ENCODE data around the gene SERPINC1.

The SERPINC1 gene

DNA sequence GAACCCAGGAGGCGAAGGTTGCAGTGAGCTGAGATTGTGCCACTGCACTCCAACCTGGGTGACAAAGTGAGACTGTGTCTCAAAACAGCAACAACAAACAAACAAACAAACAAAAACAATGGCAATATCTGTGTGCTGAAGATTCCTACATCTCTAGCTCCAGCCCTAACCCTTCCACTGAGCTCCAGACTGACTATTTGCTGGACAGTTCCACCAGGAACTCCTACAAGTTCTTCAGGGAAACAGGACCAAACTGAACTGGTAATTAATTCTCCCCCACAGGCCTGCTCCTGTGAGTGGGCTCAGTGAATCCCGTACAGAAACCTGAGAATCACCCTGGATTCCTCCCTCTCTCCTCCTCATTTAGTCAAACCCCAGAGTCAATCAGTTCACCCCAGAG lies 1.5 kb downstream of the SERPINC1 start:
- Histone ChIP-seq H3K27ac (ENCODE audit: low read length) (no peak overlapping the region), H3K9me3 (ENCODE audit: insufficient read depth, low read length) (no peaks in the 10 kb centered on the region), H4K20me1 (ENCODE audit: insufficient read depth, low read length) (no peaks in the 10 kb centered on the region), H3K4me3 (ENCODE audit: low read length) (no peak overlapping the region), H3K9ac (ENCODE audit: low read length) (no peak overlapping the region), H3K27me3 (ENCODE audit: low read depth, low read length) (no peaks in the 10 kb centered on the region), H3K4me1 (ENCODE audit: low read length) (peaks cover 8% of the 10 kb centered on the region), H3K36me3 (replicated peaks; ENCODE audit: low read depth, low read length) (no peaks in the 10 kb centered on the region), H2AFZ (ENCODE audit: low read depth, low read length) (no peak overlapping the region), H3K4me2 (ENCODE audit: low read length) (no peak overlapping the region), H3K79me2 (ENCODE audit: low read length) (no peaks in the 10 kb centered on the region)
- TF ChIP-seq CTCF (IDR thresholded peaks at IDR 0.05; ENCODE audit: low read depth, low read length) = no peak
- TF ChIP-seq EZH2phosphoT487 (IDR thresholded peaks at IDR 0.05; ENCODE audit: low read depth) = no peak

DNA sequence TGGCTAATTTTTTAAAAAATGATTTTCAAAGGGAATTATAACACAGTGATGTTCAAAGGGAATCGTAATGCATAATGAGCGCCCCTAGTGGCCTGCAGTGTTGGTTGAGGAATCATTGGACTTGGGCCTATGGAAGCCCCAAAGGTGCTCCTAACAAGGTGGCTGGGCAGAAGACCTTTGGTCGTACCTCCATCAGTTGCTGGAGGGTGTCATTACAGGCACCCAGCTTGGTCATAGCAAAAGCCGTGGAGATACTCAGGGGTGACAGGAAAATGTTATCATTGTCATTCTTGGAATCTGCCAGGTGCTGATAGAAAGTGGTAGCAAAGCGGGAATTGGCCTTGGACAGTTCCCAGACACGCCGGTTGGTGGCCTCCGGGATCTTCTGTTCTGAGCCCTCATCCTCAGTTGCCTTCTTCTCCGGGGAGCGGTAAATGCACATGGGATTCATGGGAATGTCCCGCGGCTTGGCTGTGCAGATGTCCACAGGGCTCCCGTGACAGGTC lies 2.7 kb downstream of the SERPINC1 start:
- no peak overlapping the region for H3K4me3 ChIP-seq (ENCODE audit: low read length)
- H3K79me2 ChIP-seq (ENCODE audit: low read length) = no peaks in the 10 kb centered on the region
- H3K27me3 ChIP-seq (ENCODE audit: low read depth, low read length) = no peaks in the 10 kb centered on the region
- H4K20me1 ChIP-seq (ENCODE audit: insufficient read depth, low read length) = no peaks in the 10 kb centered on the region
- H3K4me1 ChIP-seq (ENCODE audit: low read length) = peaks cover 8% of the 10 kb centered on the region
- no peak overlapping the region for H3K9ac ChIP-seq (ENCODE audit: low read length)
- no peaks in the 10 kb centered on the region for H3K36me3 ChIP-seq (replicated peaks; ENCODE audit: low read depth, low read length)
- no peak for TF ChIP-seq EZH2phosphoT487 (IDR thresholded peaks at IDR 0.05; ENCODE audit: low read depth)
- TF ChIP-seq CTCF (IDR thresholded peaks at IDR 0.05; ENCODE audit: low read depth, low read length) = peak; percentile 81
- H3K27ac ChIP-seq (ENCODE audit: low read length) = no peak overlapping the region
- H3K4me2 ChIP-seq (ENCODE audit: low read length) = no peak overlapping the region
- no peaks in the 10 kb centered on the region for H3K9me3 ChIP-seq (ENCODE audit: insufficient read depth, low read length)
- H2AFZ ChIP-seq (ENCODE audit: low read depth, low read length) = peak overlapping the region; percentile 36; the same call in 1 of the 2 replicates

GRCh38 chr1:173913111-173913510 lies 4.0 kb downstream of the SERPINC1 start:
- H3K4me1 ChIP-seq (ENCODE audit: low read length) = peaks cover 8% of the 10 kb centered on the region
- no peak overlapping the region for H3K9ac ChIP-seq (ENCODE audit: low read length)
- no peak overlapping the region for H3K4me3 ChIP-seq (ENCODE audit: low read length)
- H3K9me3 ChIP-seq (ENCODE audit: insufficient read depth, low read length) = no peaks in the 10 kb centered on the region
- H3K27me3 ChIP-seq (ENCODE audit: low read depth, low read length) = no peaks in the 10 kb centered on the region
- no peaks in the 10 kb centered on the region for H3K79me2 ChIP-seq (ENCODE audit: low read length)
- no peak for TF ChIP-seq EZH2phosphoT487 (IDR thresholded peaks at IDR 0.05; ENCODE audit: low read depth)
- no peak for TF ChIP-seq CTCF (IDR thresholded peaks at IDR 0.05; ENCODE audit: low read depth, low read length)
- no peak overlapping the region for H3K27ac ChIP-seq (ENCODE audit: low read length)
- no peaks in the 10 kb centered on the region for H3K36me3 ChIP-seq (replicated peaks; ENCODE audit: low read depth, low read length)
- no peak overlapping the region for H3K4me2 ChIP-seq (ENCODE audit: low read length)
- H4K20me1 ChIP-seq (ENCODE audit: insufficient read depth, low read length) = no peaks in the 10 kb centered on the region
- no peak overlapping the region for H2AFZ ChIP-seq (ENCODE audit: low read depth, low read length)

DNA sequence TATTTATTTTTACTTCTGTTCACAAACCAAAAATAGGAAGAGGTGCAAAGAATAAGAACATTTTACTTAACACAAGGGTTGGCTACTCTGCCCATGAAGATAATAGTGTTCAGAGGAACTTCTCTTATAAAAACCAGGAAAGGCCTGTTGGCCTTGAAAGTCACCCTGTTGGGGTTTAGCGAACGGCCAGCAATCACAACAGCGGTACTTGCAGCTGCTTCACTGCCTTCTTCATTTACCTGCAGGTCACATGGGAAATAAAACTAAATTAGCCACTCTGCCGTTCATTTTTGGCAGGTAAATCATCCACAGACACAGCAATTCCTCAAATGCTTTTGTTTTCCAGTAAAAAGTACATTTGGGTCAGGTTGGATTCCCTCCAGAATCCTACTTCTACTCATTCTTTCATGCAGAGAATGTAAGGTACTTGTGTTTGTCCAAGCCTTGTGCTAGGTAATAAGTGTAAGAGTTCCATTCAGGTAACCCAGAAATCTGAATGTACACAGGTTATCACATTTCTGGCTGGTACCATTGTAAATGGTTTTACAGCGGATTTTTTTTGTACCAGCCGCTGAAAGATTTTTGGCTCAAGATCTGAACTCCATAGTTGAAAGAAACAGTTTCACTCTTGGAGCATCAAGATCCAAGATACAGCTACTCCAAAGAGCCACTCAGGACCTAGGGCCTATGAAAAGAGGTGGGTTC lies 13.1 kb downstream of the SERPINC1 start:
- Histone ChIP-seq H3K9ac (ENCODE audit: low read length) (no peak overlapping the region), H3K27ac (ENCODE audit: low read length) (no peak overlapping the region), H2AFZ (ENCODE audit: low read depth, low read length) (no peak overlapping the region), H3K4me1 (ENCODE audit: low read length) (peaks cover 8% of the 10 kb centered on the region), H3K36me3 (replicated peaks; ENCODE audit: low read depth, low read length) (no peaks in the 10 kb centered on the region), H3K79me2 (ENCODE audit: low read length) (no peaks in the 10 kb centered on the region), H3K4me2 (ENCODE audit: low read length) (no peak overlapping the region), H4K20me1 (ENCODE audit: insufficient read depth, low read length) (no peaks in the 10 kb centered on the region), H3K4me3 (ENCODE audit: low read length) (no peak overlapping the region), H3K27me3 (ENCODE audit: low read depth, low read length) (no peaks in the 10 kb centered on the region), H3K9me3 (ENCODE audit: insufficient read depth, low read length) (no peaks in the 10 kb centered on the region)
- TF ChIP-seq EZH2phosphoT487 (IDR thresholded peaks at IDR 0.05; ENCODE audit: low read depth) (no peak), CTCF (IDR thresholded peaks at IDR 0.05; ENCODE audit: low read depth, low read length) (no peak)
